HepG2 (cell line): ENCODE measurements around the gene PRR11. TPM values are rescaled to one million over a fixed set of nuclear protein-coding genes. Genes with fewer than 3 reads are reported as not detected.

ENCODE experiments used
- ETV6 ChIP-seq: sonication (generic); formaldehyde crosslinking; conservative IDR thresholded peaks from 2 replicates; pipeline ENCODE4 v1.4.0; 2020; ENCODE audit warnings: missing genetic modification reagents
- GATAD2A ChIP-seq: IDR thresholded peaks from 2 replicates; pipeline ENCODE4 v1.6.1; 2016
- GTF3A ChIP-seq: sonication (generic); formaldehyde crosslinking; conservative IDR thresholded peaks from 2 replicates; pipeline ENCODE4 v1.4.0; 2020; ENCODE audit warnings: mild to moderate bottlenecking, missing genetic modification reagents
- KMT2B ChIP-seq: IDR thresholded peaks from 2 replicates; pipeline ENCODE4 v1.6.1; 2016; ENCODE audit warnings: missing genetic modification reagents, missing compliant biosample characterization
- LCORL ChIP-seq, 2 experiments: fragments of 450-650 bp in 1 of 2; sonication (generic) in 1 of 2; formaldehyde crosslinking in 1 of 2; IDR thresholded peaks; 2 replicates each; pipeline versions ENCODE4 v1.5.0 to v1.6.1; 2017 to 2020; ENCODE audit warnings: antibody characterized with exemption in 1 of 2, missing genetic modification reagents in 1 of 2
- MXI1 ChIP-seq: IDR thresholded peaks from 3 replicates; pipeline ENCODE4 v1.6.1; 2012; ENCODE audit warnings: low read depth, low read length, inconsistent platforms, borderline replicate concordance
- PLRG1 ChIP-seq: fragments of 450-650 bp; conservative IDR thresholded peaks from 2 replicates; pipeline ENCODE4 v1.6.1; 2016
- RAD21 ChIP-seq: fragments of 450-650 bp; formaldehyde crosslinking; IDR thresholded peaks from 2 replicates; pipeline ENCODE4 v1.5.0; 2020; ENCODE audit warnings: mild to moderate bottlenecking
- SOX6 ChIP-seq, 2 experiments: fragments of 450-650 bp in 1 of 2; sonication (generic) in 1 of 2; formaldehyde crosslinking in 1 of 2; IDR thresholded peaks; 2 replicates each; pipeline versions ENCODE4 v1.4.0 to v1.6.1; 2017 to 2020; ENCODE audit warnings: antibody characterized with exemption in 1 of 2, mild to moderate bottlenecking in 1 of 2, missing genetic modification reagents in 1 of 2
- TFAP4 ChIP-seq: sonication (generic); IDR thresholded peaks from 2 replicates; pipeline ENCODE4 v1.6.1; 2016; ENCODE audit warnings: low read depth, borderline replicate concordance
- TRIM24 ChIP-seq: sonication (generic); formaldehyde crosslinking; IDR thresholded peaks from 2 replicates; pipeline ENCODE4 v1.8.0; 2022; ENCODE audit warnings: mild to moderate bottlenecking, missing genetic modification reagents
- ZBTB43 ChIP-seq: sonication (generic); formaldehyde crosslinking; conservative IDR thresholded peaks from 2 replicates; pipeline ENCODE4 v1.4.0; 2020; ENCODE audit warnings: missing genetic modification reagents
- ZFP36L2 ChIP-seq: sonication (generic); formaldehyde crosslinking; IDR thresholded peaks from 2 replicates; pipeline ENCODE4 v1.4.0; 2020; ENCODE audit warnings: missing genetic modification reagents
- ZNF354B ChIP-seq: sonication (generic); formaldehyde crosslinking; IDR thresholded peaks from 2 replicates; pipeline ENCODE4 v1.8.0; 2022; ENCODE audit warnings: mild to moderate bottlenecking, missing genetic modification reagents
- ZNF557 ChIP-seq: sonication (generic); formaldehyde crosslinking; IDR thresholded peaks from 2 replicates; pipeline ENCODE4 v1.4.0; 2020; ENCODE audit warnings: missing genetic modification reagents
- ZNF615 ChIP-seq: sonication (generic); formaldehyde crosslinking; IDR thresholded peaks from 2 replicates; pipeline ENCODE4 v1.5.0; 2020; ENCODE audit warnings: mild to moderate bottlenecking, missing genetic modification reagents, borderline replicate concordance
- ZNF674 ChIP-seq: sonication (generic); formaldehyde crosslinking; IDR thresholded peaks from 2 replicates; pipeline ENCODE4 v1.5.0; 2020; ENCODE audit warnings: low read depth, mild to moderate bottlenecking, missing genetic modification reagents
- polyA plus RNA-seq, 8 experiments: library from polyadenylated mRNA; depleted of rRNA in 3 of 8; stranded (reverse) in 7 of 8; unstranded in 1 of 8; fragments of >200 nt; fragmentation: Illumina TruSeq in 4 of 8; extraction: Trizol in 4 of 8; gene quantifications; 2 replicates each; pipeline versions ENCODE4 v1.2.1 to v1.2.3, GENCODE V29; 2011 to 2016; ENCODE audit warnings: low read depth in 4 of 8, missing spikeins in 1 of 8, mixed read lengths in 1 of 8; ENCODE audit not compliant: insufficient read depth in 1 of 8
- total RNA-seq, 5 experiments: library from RNA; depleted of rRNA; stranded (reverse); fragments of >200 nt; fragmentation: Illumina TruSeq; extraction: Trizol; gene quantifications; 2 replicates each; pipeline ENCODE4 v1.2.3, GENCODE V29; 2016; ENCODE audit warnings: low read depth in 1 of 5
- TF ChIP-seq, protein P1 (sequence below): sonication (generic); formaldehyde crosslinking; IDR thresholded peaks from 2 replicates; pipeline ENCODE4 v1.4.0; 2020; ENCODE audit warnings: mild to moderate bottlenecking, missing genetic modification reagents

PRR11 gene
- total and polyA plus RNA-seq, 2 of the 13 experiments (the other 11 are each of a cell fraction or from before 2014, with no cell fraction given): 35.7 to 39.2 TPM

- TF ChIP-seq, protein P1, sequence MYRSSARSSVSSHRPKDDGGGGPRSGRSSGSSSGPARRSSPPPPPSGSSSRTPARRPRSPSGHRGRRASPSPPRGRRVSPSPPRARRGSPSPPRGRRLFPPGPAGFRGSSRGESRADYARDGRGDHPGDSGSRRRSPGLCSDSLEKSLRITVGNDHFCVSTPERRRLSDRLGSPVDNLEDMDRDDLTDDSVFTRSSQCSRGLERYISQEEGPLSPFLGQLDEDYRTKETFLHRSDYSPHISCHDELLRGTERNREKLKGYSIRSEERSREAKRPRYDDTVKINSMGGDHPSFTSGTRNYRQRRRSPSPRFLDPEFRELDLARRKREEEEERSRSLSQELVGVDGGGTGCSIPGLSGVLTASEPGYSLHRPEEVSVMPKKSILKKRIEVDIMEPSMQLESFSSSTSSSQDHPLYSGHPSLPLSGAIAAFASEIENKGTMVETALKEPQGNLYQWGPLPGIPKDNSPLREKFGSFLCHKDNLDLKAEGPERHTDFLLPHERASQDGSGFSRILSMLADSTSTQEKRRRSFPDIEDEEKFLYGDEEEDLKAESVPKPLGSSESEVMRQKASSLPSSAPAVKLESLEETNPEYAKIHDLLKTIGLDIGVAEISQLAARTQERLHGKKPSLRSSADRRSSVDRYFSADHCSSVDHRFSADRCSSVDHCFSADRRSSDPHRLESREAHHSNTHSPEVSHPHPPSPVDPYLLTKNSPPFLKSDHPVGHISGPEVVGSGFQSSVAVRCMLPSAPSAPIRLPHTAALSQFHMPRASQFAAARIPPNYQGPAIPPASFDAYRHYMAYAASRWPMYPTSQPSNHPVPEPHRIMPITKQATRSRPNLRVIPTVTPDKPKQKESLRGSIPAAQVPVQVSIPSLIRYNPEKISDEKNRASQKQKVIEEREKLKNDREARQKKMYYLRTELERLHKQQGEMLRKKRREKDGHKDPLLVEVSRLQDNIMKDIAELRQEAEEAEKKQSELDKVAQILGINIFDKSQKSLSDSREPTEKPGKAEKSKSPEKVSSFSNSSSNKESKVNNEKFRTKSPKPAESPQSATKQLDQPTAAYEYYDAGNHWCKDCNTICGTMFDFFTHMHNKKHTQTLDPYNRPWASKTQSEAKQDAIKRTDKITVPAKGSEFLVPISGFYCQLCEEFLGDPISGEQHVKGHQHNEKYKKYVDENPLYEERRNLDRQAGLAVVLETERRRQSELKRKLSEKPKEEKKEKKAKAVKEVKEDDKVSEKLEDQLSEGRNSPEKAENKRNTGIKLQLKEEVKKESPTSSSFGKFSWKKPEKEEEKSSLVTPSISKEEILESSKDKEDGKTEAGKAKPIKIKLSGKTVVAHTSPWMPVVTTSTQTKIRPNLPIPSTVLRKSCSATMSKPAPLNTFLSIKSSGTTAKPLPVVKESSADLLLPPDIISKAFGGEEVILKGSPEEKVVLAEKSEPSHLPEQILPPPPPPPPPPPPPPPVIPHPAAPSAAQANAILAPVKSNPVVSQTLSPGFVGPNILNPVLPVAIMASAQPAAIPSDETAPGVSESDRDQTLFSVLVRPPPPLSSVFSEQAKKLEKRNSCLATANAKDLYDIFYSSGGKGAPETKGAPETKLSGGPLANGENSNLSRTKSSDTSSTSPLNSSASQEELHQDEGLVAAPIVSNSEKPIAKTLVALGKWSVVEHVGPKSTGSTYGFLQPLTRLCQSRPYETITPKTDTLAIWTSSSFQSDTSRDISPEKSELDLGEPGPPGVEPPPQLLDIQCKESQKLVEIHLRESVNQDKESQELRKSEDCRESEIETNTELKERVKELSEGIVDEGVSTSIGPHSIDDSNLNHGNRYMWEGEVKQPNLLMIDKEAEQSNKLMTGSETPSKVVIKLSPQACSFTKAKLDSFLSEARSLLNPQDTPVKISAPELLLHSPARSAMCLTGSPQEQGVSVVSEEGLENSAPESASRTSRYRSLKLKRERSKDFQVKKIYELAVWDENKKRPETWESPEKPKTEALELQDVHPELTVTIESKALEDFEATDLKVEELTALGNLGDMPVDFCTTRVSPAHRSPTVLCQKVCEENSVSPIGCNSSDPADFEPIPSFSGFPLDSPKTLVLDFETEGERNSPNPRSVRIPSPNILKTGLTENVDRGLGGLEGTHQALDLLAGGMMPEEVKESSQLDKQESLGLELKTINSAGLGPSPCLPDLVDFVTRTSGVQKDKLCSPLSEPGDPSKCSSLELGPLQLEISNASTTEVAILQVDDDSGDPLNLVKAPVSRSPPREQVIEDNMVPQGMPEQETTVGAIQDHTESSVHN (CRISPR knock-in tag): no peak
- no peak for TF ChIP-seq LCORL (IDR thresholded peaks at IDR 0.05)
- TF ChIP-seq LCORL (CRISPR knock-in tag; IDR thresholded peaks at IDR 0.05): 0 out of 2 replicates have a peak, but pooled peaks have one; percentile 18
- TF ChIP-seq GATAD2A (CRISPR knock-in tag): peak; percentile 16; the same call in 1 of the 2 replicates
- no peak for TF ChIP-seq MXI1
- TF ChIP-seq ZBTB43: 0 out of 2 replicates have a peak, but pooled peaks have one; percentile 31
- no peak for TF ChIP-seq ETV6 (CRISPR knock-in tag)
- TF ChIP-seq ZNF615 (CRISPR knock-in tag): no peak
- TF ChIP-seq TRIM24 (CRISPR knock-in tag): no peak
- TF ChIP-seq KMT2B: no peak
- TF ChIP-seq ZNF354B: no peak
- no peak for TF ChIP-seq ZFP36L2 (CRISPR knock-in tag)
- TF ChIP-seq GTF3A: no peak
- no peak for TF ChIP-seq ZNF674
- no peak for TF ChIP-seq PLRG1
- TF ChIP-seq SOX6 (IDR thresholded peaks at IDR 0.05): no peak
- TF ChIP-seq SOX6 (CRISPR knock-in tag; IDR thresholded peaks at IDR 0.05): no peak
- TF ChIP-seq TFAP4: no peak
- TF ChIP-seq ZNF557 (CRISPR knock-in tag): peak; percentile 95
- no peak for TF ChIP-seq RAD21
Observed at GRCh38 chr17:59165933-59166342, 10.4 kb downstream of the PRR11 start (continued).
